Caco-2 (cell line): ENCODE data around the gene CBARP. TPM values are rescaled to one million over a fixed set of nuclear protein-coding genes. Genes with fewer than 3 reads are reported as not detected.

ENCODE experiments used
- BruUV-seq: library from RNA; stranded (reverse); fragments of 400-500 nt; replicated peaks from 2 replicates; lab custom pipeline; 2021; lab: Mats Ljungman, UMichigan
- CTCF ChIA-PET: fragments of 300-600 bp; sonication (Branson Sonifier 250); formaldehyde crosslinking; loops from one replicate; lab custom pipeline; 2022; ENCODE audit warnings: antibody characterized with exemption; lab: Charles Lee
- POLR2A ChIA-PET: fragments of 300-600 bp; sonication (Branson Sonifier 250); formaldehyde crosslinking; loops from one replicate; lab custom pipeline; 2022; ENCODE audit warnings: antibody characterized with exemption; lab: Charles Lee
- DNase-seq, 2 experiments: peaks; one replicate each; pipeline versions ENCODE4 v3.0.0 to v3.0.0-alpha.2; 2020 to 2022
- H3K27me3 ChIP-seq: replicated peaks from 2 replicates; pipeline ENCODE4 v1.6.0; 2011; ENCODE audit warnings: low read length; ENCODE audit not compliant: control insufficient read depth, insufficient read depth
- H3K36me3 ChIP-seq: 2 replicates; pipeline ENCODE4 v1.5.1; 2011; ENCODE audit warnings: low read length; ENCODE audit not compliant: control insufficient read depth, insufficient read depth
- H3K4me1 ChIP-seq: fragments of 250-450 bp; sonication (Bioruptor Pico); 2 replicates; pipeline ENCODE4 v1.5.1; 2020; ENCODE audit warnings: mild to moderate bottlenecking
- H3K4me3 ChIP-seq: 2 replicates; pipeline ENCODE4 v1.5.1; 2011; ENCODE audit warnings: low read depth, mild to moderate bottlenecking, control low read depth, low read length
- H3K9me3 ChIP-seq: fragments of 250-450 bp; sonication (Bioruptor Pico); 2 replicates; pipeline ENCODE4 v1.5.1; 2020; ENCODE audit warnings: mild to moderate bottlenecking, moderate library complexity
- H3K27ac Mint-ChIP-seq: one replicate; pipeline ENCODE4 v1.8.0; 2022; ENCODE audit warnings: mixed read lengths; ENCODE audit not compliant: unreplicated experiment
- H3K27me3 Mint-ChIP-seq: one replicate; pipeline ENCODE4 v1.8.0; 2022; ENCODE audit warnings: mixed read lengths; ENCODE audit not compliant: insufficient read depth, unreplicated experiment
- H3K36me3 Mint-ChIP-seq: one replicate; pipeline ENCODE4 v1.8.0; 2022; ENCODE audit warnings: mild to moderate bottlenecking, mixed read lengths; ENCODE audit not compliant: insufficient read depth, unreplicated experiment
- H3K4me1 Mint-ChIP-seq: one replicate; pipeline ENCODE4 v1.8.0; 2022; ENCODE audit warnings: low read depth, mixed read lengths; ENCODE audit not compliant: unreplicated experiment
- H3K4me3 Mint-ChIP-seq: one replicate; pipeline ENCODE4 v1.8.0; 2022; ENCODE audit warnings: mild to moderate bottlenecking, moderate library complexity, mixed read lengths; ENCODE audit not compliant: unreplicated experiment
- H3K9me3 Mint-ChIP-seq: one replicate; pipeline ENCODE4 v1.8.0; 2022; ENCODE audit warnings: mixed read lengths; ENCODE audit not compliant: unreplicated experiment
- intact Hi-C: fragments of 100-400 bp; cut with micrococcal nuclease; formaldehyde crosslinking; loops from one replicate; pipeline ENCODE4 v1.10.0; 2022; ENCODE audit not compliant: unreplicated experiment
- total RNA-seq: library from RNA; stranded (reverse); gene quantifications from 2 replicates; pipeline ENCODE4 v1.2.3, GENCODE V29; 2022
- TF ChIP-seq, protein P1 (sequence below), 2 experiments: fragments of 200-600 bp in 1 of 2; IDR thresholded peaks; 1 replicate in 1 of 2; 2 replicates in 1 of 2; pipeline versions ENCODE4 v1.5.1 to v1.8.0; 2011 to 2022; ENCODE audit warnings: antibody characterized with exemption in 1 of 2, control low read depth in 1 of 2, inconsistent platforms in 1 of 2, low read depth in 1 of 2, low read length in 1 of 2, mild to moderate bottlenecking in 1 of 2, moderate library complexity in 1 of 2; ENCODE audit not compliant: insufficient read depth in 1 of 2, severe bottlenecking in 1 of 2, unreplicated experiment in 1 of 2

Gene CBARP
- total RNA-seq, 1 experiment from 2014 or later, result 7.3 TPM

DNA sequence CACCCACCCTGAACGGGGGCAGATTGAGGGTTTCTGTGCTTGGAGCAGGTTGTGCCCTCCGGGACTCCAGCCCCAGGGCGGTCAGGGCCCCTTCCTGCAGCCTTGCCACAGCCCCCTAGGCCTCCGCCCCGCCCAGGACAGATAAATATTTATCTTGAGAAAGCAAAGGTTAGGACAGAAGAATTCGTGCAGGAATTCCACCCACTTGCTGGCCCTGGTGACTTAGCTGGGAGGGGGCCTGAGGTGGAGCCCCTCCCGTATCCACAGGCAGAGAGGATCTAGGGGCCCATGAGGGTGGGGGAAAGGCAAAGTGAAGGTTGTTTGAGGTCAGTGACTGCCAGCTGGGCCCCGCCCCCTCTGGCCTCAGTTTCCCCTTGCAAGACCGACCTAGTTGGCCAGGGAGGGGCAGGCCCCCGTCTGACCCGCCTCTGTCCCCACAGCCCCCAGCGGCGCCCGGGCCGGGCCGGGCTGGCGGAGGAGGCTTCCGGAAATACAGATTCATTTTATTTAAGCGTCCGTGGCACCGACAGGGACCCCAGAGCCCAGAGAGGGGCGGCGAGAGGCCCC, 15.8 kb upstream of the CBARP start:
- BruUV-seq, result no TSS peak
- Mint-ChIP-seq H3K27me3 (no peaks in the 10 kb centered on the region), H3K27ac (peak overlapping the region; percentile 91), H3K36me3 (peaks cover 96% of the 10 kb centered on the region), H3K4me3 (peak overlapping the region; percentile 96), H3K4me1 (peaks cover 12% of the 10 kb centered on the region), H3K9me3 (no peaks in the 10 kb centered on the region)
- Histone ChIP-seq H3K9me3 (no peaks in the 10 kb centered on the region), H3K27me3 (no peaks in the 10 kb centered on the region), H3K4me3 (peak overlapping the region; percentile 62), H3K4me1 (peaks cover 38% of the 10 kb centered on the region), H3K36me3 (peaks cover 17% of the 10 kb centered on the region)
- TF ChIP-seq, protein P1, sequence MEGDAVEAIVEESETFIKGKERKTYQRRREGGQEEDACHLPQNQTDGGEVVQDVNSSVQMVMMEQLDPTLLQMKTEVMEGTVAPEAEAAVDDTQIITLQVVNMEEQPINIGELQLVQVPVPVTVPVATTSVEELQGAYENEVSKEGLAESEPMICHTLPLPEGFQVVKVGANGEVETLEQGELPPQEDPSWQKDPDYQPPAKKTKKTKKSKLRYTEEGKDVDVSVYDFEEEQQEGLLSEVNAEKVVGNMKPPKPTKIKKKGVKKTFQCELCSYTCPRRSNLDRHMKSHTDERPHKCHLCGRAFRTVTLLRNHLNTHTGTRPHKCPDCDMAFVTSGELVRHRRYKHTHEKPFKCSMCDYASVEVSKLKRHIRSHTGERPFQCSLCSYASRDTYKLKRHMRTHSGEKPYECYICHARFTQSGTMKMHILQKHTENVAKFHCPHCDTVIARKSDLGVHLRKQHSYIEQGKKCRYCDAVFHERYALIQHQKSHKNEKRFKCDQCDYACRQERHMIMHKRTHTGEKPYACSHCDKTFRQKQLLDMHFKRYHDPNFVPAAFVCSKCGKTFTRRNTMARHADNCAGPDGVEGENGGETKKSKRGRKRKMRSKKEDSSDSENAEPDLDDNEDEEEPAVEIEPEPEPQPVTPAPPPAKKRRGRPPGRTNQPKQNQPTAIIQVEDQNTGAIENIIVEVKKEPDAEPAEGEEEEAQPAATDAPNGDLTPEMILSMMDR (IDR thresholded peaks at IDR 0.05; ENCODE audit: insufficient read depth in 1 of 2, low read depth in 1 of 2, low read length in 1 of 2, severe bottlenecking in 1 of 2, unreplicated experiment in 1 of 2), result no peak
- CTCF ChIA-PET, result interaction anchor here (1.4 to 2.2 kb wide), 3 partner anchors 9 to 15 kb away, joined by 3 to 37 read pairs (median 22); partner anchors contain the start of gene CIRBP
- peak; percentile 95 for DNase-seq
- POLR2A ChIA-PET, result interaction anchor here (1.0 to 2.3 kb wide), 4 partner anchors 8 to 16 kb away, joined by 6 to 61 read pairs (median 22); partner anchors contain the start of gene CIRBP
- intact Hi-C loops, result loop anchor here (1.0 kb wide), 1 partner anchor 13 kb away; no protein-coding TSS in a partner anchor

DNA sequence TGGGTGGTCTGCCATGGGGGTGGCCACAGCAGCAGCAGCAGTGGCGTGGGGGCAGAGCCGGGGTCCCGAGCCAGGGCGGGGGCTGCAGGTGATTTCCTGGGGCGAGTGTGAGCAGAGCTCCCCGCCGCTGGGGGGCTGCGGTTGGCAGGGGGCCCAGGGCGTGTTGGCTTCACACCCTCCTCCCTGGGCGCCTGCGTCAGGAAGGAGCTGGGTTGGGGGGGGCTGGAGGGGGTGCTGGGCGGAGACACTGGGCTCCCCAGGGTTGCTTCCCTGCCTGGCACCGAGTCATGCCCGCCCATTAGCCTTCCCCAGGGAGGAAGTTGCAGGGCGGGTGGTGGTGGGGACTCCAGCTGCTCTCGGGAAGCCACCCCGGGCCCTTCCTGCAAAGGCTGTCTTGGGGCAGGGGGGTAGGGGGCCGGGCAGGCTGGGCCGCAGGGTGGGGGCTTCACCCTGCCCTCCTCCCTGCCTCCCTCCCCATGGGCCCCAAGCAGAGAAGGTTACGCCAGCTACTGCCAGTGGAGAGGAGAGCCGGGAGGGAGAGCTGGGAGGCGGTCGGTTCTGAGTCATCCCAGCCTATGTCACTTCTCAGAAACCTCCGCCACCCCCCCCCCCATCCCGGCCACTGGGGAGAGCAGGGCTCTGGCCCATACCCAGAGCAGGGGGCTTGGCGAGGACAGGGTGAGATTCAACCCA, 15.2 kb upstream of the CBARP start:
- Mint-ChIP-seq H3K4me1 (peaks cover 12% of the 10 kb centered on the region), H3K9me3 (no peaks in the 10 kb centered on the region), H3K27ac (peak overlapping the region; percentile 91), H3K36me3 (peaks cover 94% of the 10 kb centered on the region), H3K27me3 (no peaks in the 10 kb centered on the region), H3K4me3 (peak overlapping the region; percentile 96)
- intact Hi-C loops, result loop anchor here (1.0 kb wide), 1 partner anchor 13 kb away; no protein-coding TSS in a partner anchor
- H3K27me3 ChIP-seq, result no peaks in the 10 kb centered on the region
- TF ChIP-seq, protein P1 (IDR thresholded peaks at IDR 0.05; ENCODE audit: insufficient read depth in 1 of 2, low read depth in 1 of 2, low read length in 1 of 2, severe bottlenecking in 1 of 2, unreplicated experiment in 1 of 2), result peak in 1 of 2 experiments; percentile 3
- H3K4me1 ChIP-seq, result peaks cover 36% of the 10 kb centered on the region
- no TSS peak for BruUV-seq
- H3K4me3 ChIP-seq, result peak overlapping the region; percentile 62
- ChIA-PET CTCF (interaction anchor here (0.6 to 2.2 kb wide), 5 partner anchors 9 to 755 kb away, joined by 3 to 37 read pairs (median 4); partner anchors contain the start of gene CIRBP), POLR2A (interaction anchor here (0.6 to 2.3 kb wide), 5 partner anchors 9 to 85 kb away, joined by 3 to 61 read pairs (median 8); partner anchors contain the start of gene CIRBP)
- H3K36me3 ChIP-seq, result peaks cover 17% of the 10 kb centered on the region
- H3K9me3 ChIP-seq, result no peaks in the 10 kb centered on the region
- DNase-seq, result no peak

DNA sequence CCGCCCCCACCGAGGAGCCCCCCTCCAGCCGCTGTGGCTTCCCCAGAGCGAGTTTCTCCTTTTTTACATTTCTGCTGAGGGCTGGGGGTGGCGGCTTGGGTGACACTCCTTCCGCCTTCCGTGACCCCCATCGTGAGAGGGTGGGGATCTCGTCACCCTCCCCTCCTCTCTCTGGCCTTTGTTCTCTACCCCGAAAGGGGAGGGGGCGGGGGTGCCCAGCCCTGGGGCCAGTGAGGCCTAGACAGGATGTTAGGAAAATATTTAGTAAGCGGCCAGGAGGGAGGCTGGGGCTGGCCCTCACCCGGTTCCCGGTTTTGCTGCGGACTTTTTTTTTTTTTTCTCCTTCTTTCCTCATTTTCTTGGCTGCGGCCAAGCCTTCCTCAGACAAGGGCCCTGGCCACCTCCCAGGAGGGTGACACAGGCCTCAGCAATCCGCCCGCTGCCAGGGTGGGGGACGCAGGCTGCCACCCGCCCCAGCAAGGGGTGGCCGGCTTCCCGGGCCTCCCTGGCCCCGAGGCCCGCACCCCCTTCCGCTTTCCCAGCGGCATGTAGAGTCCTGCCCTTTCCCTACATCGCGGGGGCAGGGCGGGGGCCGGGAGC, 14.5 kb upstream of the CBARP start:
- no peaks in the 10 kb centered on the region for H3K27me3 Mint-ChIP-seq
- H3K27me3 ChIP-seq, result no peaks in the 10 kb centered on the region
- H3K4me3 ChIP-seq, result peak overlapping the region; percentile 62
- ChIA-PET POLR2A (interaction anchor here (0.6 to 2.3 kb wide), 6 partner anchors 9 to 17 kb away, joined by 3 to 61 read pairs (median 7); partner anchors contain the start of gene CIRBP), CTCF (interaction anchor here (0.6 to 2.2 kb wide), 5 partner anchors 8 to 314 kb away, joined by 3 to 37 read pairs (median 4); partner anchors contain the start of gene CIRBP)
- peaks cover 88% of the 10 kb centered on the region for H3K36me3 Mint-ChIP-seq
- H3K9me3 Mint-ChIP-seq, result no peaks in the 10 kb centered on the region
- no TSS peak for BruUV-seq
- peaks cover 7% of the 10 kb centered on the region for H3K4me1 Mint-ChIP-seq
- intact Hi-C loops, result no loop called here
- DNase-seq, result peak; percentile 85 to 88
- TF ChIP-seq, protein P1 (IDR thresholded peaks at IDR 0.05; ENCODE audit: insufficient read depth in 1 of 2, low read depth in 1 of 2, low read length in 1 of 2, severe bottlenecking in 1 of 2, unreplicated experiment in 1 of 2), result no peak
- peak overlapping the region; percentile 88 for H3K27ac Mint-ChIP-seq
- peak overlapping the region; percentile 96 for H3K4me3 Mint-ChIP-seq
- H3K36me3 ChIP-seq, result peaks cover 17% of the 10 kb centered on the region
- H3K9me3 ChIP-seq, result no peaks in the 10 kb centered on the region
- peaks cover 38% of the 10 kb centered on the region for H3K4me1 ChIP-seq
